Osteocyte (in vitro differentiated cells): Measurements from ENCODE around the gene GOLGA8B. TPM values are rescaled to one million over a fixed set of nuclear protein-coding genes. Genes with fewer than 3 reads are reported as not detected.
A peak's percentile ranks its signal among the peaks of the same experiment; 100 is the strongest.
"Not testable (repeated sequence)": the region's sequence is repeated elsewhere in the genome, so short reads cannot be mapped to it uniquely, and the experiment has no call there.

Experiments used
- DNase-seq: peaks from one replicate; pipeline ENCODE4 v3.0.0; 2021; ENCODE audit warnings: mixed read lengths; ENCODE audit not compliant: unreplicated experiment; ENCODE audit errors: extremely low spot score
- H3K27ac Mint-ChIP-seq: one replicate; pipeline ENCODE4 v1.8.0; 2021; ENCODE audit warnings: mild to moderate bottlenecking, mixed read lengths; ENCODE audit not compliant: unreplicated experiment
- H3K27me3 Mint-ChIP-seq: one replicate; pipeline ENCODE4 v1.8.0; 2021; ENCODE audit warnings: mixed read lengths; ENCODE audit not compliant: unreplicated experiment
- H3K36me3 Mint-ChIP-seq: one replicate; pipeline ENCODE4 v1.8.0; 2021; ENCODE audit warnings: mixed read lengths; ENCODE audit not compliant: unreplicated experiment
- H3K4me1 Mint-ChIP-seq: one replicate; pipeline ENCODE4 v1.8.0; 2021; ENCODE audit warnings: mixed read lengths; ENCODE audit not compliant: unreplicated experiment
- H3K4me3 Mint-ChIP-seq: one replicate; pipeline ENCODE4 v1.8.0; 2021; ENCODE audit warnings: mild to moderate bottlenecking, moderate library complexity, mixed read lengths; ENCODE audit not compliant: unreplicated experiment
- H3K9me3 Mint-ChIP-seq: one replicate; pipeline ENCODE4 v1.8.0; 2021; ENCODE audit warnings: mixed read lengths; ENCODE audit not compliant: unreplicated experiment
- CTCF ChIP-seq: fragments of 200-600 bp; sonication (generic); IDR thresholded peaks from 2 replicates; pipeline ENCODE4 v1.5.0; 2021; ENCODE audit warnings: antibody characterized with exemption, mild to moderate bottlenecking, moderate library complexity
- total RNA-seq: library from RNA; stranded (reverse); gene quantifications from 2 replicates; pipeline ENCODE4 v1.2.1, GENCODE V29; 2021

The GOLGA8B gene
- total RNA-seq, 1 donor from 2014 or later: 69.6 TPM

GRCh38 chr15:34598799-34599585 lies 15.5 kb upstream of the GOLGA8B start:
- TF ChIP-seq CTCF: no peak
- Mint-ChIP-seq H3K36me3 (no peaks in the 10 kb centered on the region), H3K4me1 (no peaks in the 10 kb centered on the region), H3K27ac (no peak overlapping the region), H3K4me3 (no peak overlapping the region), H3K9me3 (no peaks in the 10 kb centered on the region), H3K27me3 (peaks cover 75% of the 10 kb centered on the region)
- DNase-seq: no peak

- Mint-ChIP-seq H3K4me3 (no peak overlapping the region), H3K36me3 (no peaks in the 10 kb centered on the region), H3K9me3 (no peaks in the 10 kb centered on the region), H3K4me1 (no peaks in the 10 kb centered on the region), H3K27me3 (peaks cover 71% of the 10 kb centered on the region), H3K27ac (no peak overlapping the region)
- TF ChIP-seq CTCF: no peak
- DNase-seq: no peak
Observed at GRCh38 chr15:34597316-34597715, 13.9 kb upstream of the GOLGA8B start.

- Mint-ChIP-seq H3K4me3 (no peak overlapping the region), H3K36me3 (no peaks in the 10 kb centered on the region), H3K27ac (no peak overlapping the region), H3K27me3 (peaks cover 57% of the 10 kb centered on the region), H3K9me3 (no peaks in the 10 kb centered on the region), H3K4me1 (no peaks in the 10 kb centered on the region)
- no peak for DNase-seq
- TF ChIP-seq CTCF: no peak
Observed at GRCh38 chr15:34594361-34594760, 10.9 kb upstream of the GOLGA8B start.

- no peak for DNase-seq
- Mint-ChIP-seq H3K4me1 (peaks cover 8% of the 10 kb centered on the region), H3K9me3 (no peaks in the 10 kb centered on the region), H3K27me3 (peaks cover 42% of the 10 kb centered on the region), H3K4me3 (no peak overlapping the region), H3K27ac (no peak overlapping the region), H3K36me3 (no peaks in the 10 kb centered on the region)
- no peak for TF ChIP-seq CTCF
Observed at GRCh38 chr15:34591306-34591705, 7.9 kb upstream of the GOLGA8B start.

- Mint-ChIP-seq H3K27me3 (peaks cover 24% of the 10 kb centered on the region), H3K4me1 (peaks cover 11% of the 10 kb centered on the region), H3K27ac (peak overlapping the region; percentile 85), H3K36me3 (no peaks in the 10 kb centered on the region), H3K4me3 (peak overlapping the region; percentile 78), H3K9me3 (no peaks in the 10 kb centered on the region)
- peak; percentile 82 for TF ChIP-seq CTCF
- no peak for DNase-seq
Observed at GRCh38 chr15:34588046-34588674, 4.7 kb upstream of the GOLGA8B start.

GRCh38 chr15:34585966-34586365 lies 2.5 kb upstream of the GOLGA8B start:
- not testable (repeated sequence) for H3K9me3 Mint-ChIP-seq, H3K27ac Mint-ChIP-seq, DNase-seq, H3K36me3 Mint-ChIP-seq, H3K4me3 Mint-ChIP-seq
- peaks cover 26% of the 10 kb centered on the region for H3K4me1 Mint-ChIP-seq
- H3K27me3 Mint-ChIP-seq: peaks cover 14% of the 10 kb centered on the region
